NT2/D1 (cell line): ENCODE measurements around the gene GHRH.

Source experiments
- DNase-seq: peaks from one replicate; pipeline ENCODE4 v3.0.0-alpha.2; 2011; ENCODE audit warnings: low read depth, low spot score
- H3K27me3 ChIP-seq: 2 replicates; pipeline ENCODE4 v1.6.0; 2011; ENCODE audit warnings: mild to moderate bottlenecking; ENCODE audit not compliant: insufficient read length, insufficient read depth
- H3K36me3 ChIP-seq: 2 replicates; pipeline ENCODE4 v1.6.1; 2011; ENCODE audit warnings: mild to moderate bottlenecking, low read length, mixed read lengths; ENCODE audit not compliant: insufficient read depth, insufficient read length
- H3K4me1 ChIP-seq: 2 replicates; pipeline ENCODE4 v1.5.1; 2011; ENCODE audit not compliant: insufficient read depth, insufficient read length
- H3K4me3 ChIP-seq: 2 replicates; pipeline ENCODE4 v1.5.1; 2011; ENCODE audit warnings: low read depth; ENCODE audit not compliant: insufficient read length
- H3K9ac ChIP-seq: 2 replicates; pipeline ENCODE4 v1.6.0; 2011; ENCODE audit warnings: low read depth; ENCODE audit not compliant: insufficient read length
- H3K9me3 ChIP-seq: 2 replicates; pipeline ENCODE4 v1.5.1; 2011; ENCODE audit warnings: mild to moderate bottlenecking, low read length; ENCODE audit not compliant: insufficient read depth
- SUZ12 ChIP-seq: IDR thresholded peaks from 2 replicates; pipeline ENCODE4 v1.6.1; 2011; ENCODE audit not compliant: insufficient read length, insufficient read depth; ENCODE audit errors: extremely low read depth
- YY1 ChIP-seq: IDR thresholded peaks from 2 replicates; pipeline ENCODE4 v1.6.1; 2011; ENCODE audit not compliant: insufficient read length, insufficient read depth
- ZNF274 ChIP-seq: IDR thresholded peaks from 2 replicates; pipeline ENCODE4 v1.6.1; 2011; ENCODE audit warnings: mild to moderate bottlenecking, low read depth, low read length

GHRH gene

GRCh38 chr20:37242503-37242902, 19.1 kb downstream of the GHRH start:
- H3K4me3 ChIP-seq = no peak overlapping the region
- no peak for TF ChIP-seq SUZ12
- TF ChIP-seq YY1 = no peak
- TF ChIP-seq ZNF274 = no peak
- no peak overlapping the region for H3K9ac ChIP-seq
- no peaks in the 10 kb centered on the region for H3K27me3 ChIP-seq
- H3K4me1 ChIP-seq = peaks cover 3% of the 10 kb centered on the region
- no peaks in the 10 kb centered on the region for H3K9me3 ChIP-seq
- H3K36me3 ChIP-seq = peaks cover 74% of the 10 kb centered on the region
- no peak for DNase-seq

- Histone ChIP-seq H3K36me3 (peaks cover 93% of the 10 kb centered on the region), H3K4me3 (no peak overlapping the region), H3K9ac (no peak overlapping the region), H3K4me1 (peaks cover 3% of the 10 kb centered on the region), H3K9me3 (no peaks in the 10 kb centered on the region), H3K27me3 (no peaks in the 10 kb centered on the region)
- no peak for TF ChIP-seq SUZ12
- no peak for TF ChIP-seq ZNF274
- TF ChIP-seq YY1 = no peak
- DNase-seq = no peak
Observed at GRCh38 chr20:37240337-37241067, 21.1 kb downstream of the GHRH start.

GRCh38 chr20:37238935-37239451, 22.6 kb downstream of the GHRH start:
- no peaks in the 10 kb centered on the region for H3K9me3 ChIP-seq
- H3K9ac ChIP-seq = no peak overlapping the region
- H3K4me3 ChIP-seq = no peak overlapping the region
- H3K27me3 ChIP-seq = no peaks in the 10 kb centered on the region
- H3K4me1 ChIP-seq = no peaks in the 10 kb centered on the region
- TF ChIP-seq ZNF274 (no peak), YY1 (no peak), SUZ12 (no peak)
- no peak for DNase-seq
- H3K36me3 ChIP-seq = peaks cover 97% of the 10 kb centered on the region

GRCh38 chr20:37238426-37238825, 23.2 kb downstream of the GHRH start:
- Histone ChIP-seq H3K9ac (no peak overlapping the region), H3K4me3 (no peak overlapping the region), H3K9me3 (no peaks in the 10 kb centered on the region), H3K27me3 (no peaks in the 10 kb centered on the region), H3K36me3 (peaks cover 97% of the 10 kb centered on the region), H3K4me1 (no peaks in the 10 kb centered on the region)
- no peak for DNase-seq
- TF ChIP-seq SUZ12 (no peak), ZNF274 (no peak), YY1 (no peak)

GRCh38 chr20:37237656-37238055, 24.0 kb downstream of the GHRH start:
- Histone ChIP-seq H3K36me3 (peaks cover 98% of the 10 kb centered on the region), H3K9me3 (no peaks in the 10 kb centered on the region), H3K27me3 (no peaks in the 10 kb centered on the region), H3K4me1 (no peaks in the 10 kb centered on the region), H3K9ac (no peak overlapping the region), H3K4me3 (no peak overlapping the region)
- TF ChIP-seq SUZ12 (no peak), YY1 (no peak), ZNF274 (no peak)
- no peak for DNase-seq

GRCh38 chr20:37236462-37236861, 25.2 kb downstream of the GHRH start:
- H3K4me3 ChIP-seq = no peak overlapping the region
- H3K4me1 ChIP-seq = no peaks in the 10 kb centered on the region
- no peak overlapping the region for H3K9ac ChIP-seq
- no peak for DNase-seq
- H3K9me3 ChIP-seq = no peaks in the 10 kb centered on the region
- no peaks in the 10 kb centered on the region for H3K27me3 ChIP-seq
- no peak for TF ChIP-seq SUZ12
- no peak for TF ChIP-seq YY1
- TF ChIP-seq ZNF274 = no peak
- peaks cover 98% of the 10 kb centered on the region for H3K36me3 ChIP-seq

- Histone ChIP-seq H3K4me3 (no peak overlapping the region), H3K9ac (no peak overlapping the region), H3K36me3 (peaks cover 98% of the 10 kb centered on the region), H3K4me1 (no peaks in the 10 kb centered on the region), H3K27me3 (no peaks in the 10 kb centered on the region), H3K9me3 (no peaks in the 10 kb centered on the region)
- no peak for DNase-seq
- TF ChIP-seq SUZ12 = no peak
- no peak for TF ChIP-seq YY1
- TF ChIP-seq ZNF274 = no peak
Observed at GRCh38 chr20:37235065-37235464, 26.5 kb downstream of the GHRH start.
